ENCODE data around the gene SPIN2B.

SPIN2B gene

GRCh38 chrX:57121816-57122215 lies 468 bp upstream of the SPIN2B start:
- TF ChIP-seq POLR2AphosphoS5 (IDR thresholded peaks at IDR 0.05; ENCODE audit: low read depth, low read length): no peak
- no peak for TF ChIP-seq FOXP2 (optimal IDR thresholded peaks at IDR 0.05; ENCODE audit: borderline replicate concordance, extremely low read depth, extremely low read length, insufficient read depth)
- TF ChIP-seq SIN3A (IDR thresholded peaks at IDR 0.05; ENCODE audit: borderline replicate concordance, insufficient read depth, low read length): no peak
- TF ChIP-seq TAF1 (IDR thresholded peaks at IDR 0.05; ENCODE audit: borderline replicate concordance, insufficient read depth, low read length): no peak
- TF ChIP-seq REST (IDR thresholded peaks at IDR 0.05; ENCODE audit: insufficient read depth in 1 of 2, low read depth in 2 of 2, low read length in 2 of 2): no peak

- TF ChIP-seq TAF1 (IDR thresholded peaks at IDR 0.05; ENCODE audit: borderline replicate concordance, insufficient read depth, low read length) (no peak), FOXP2 (optimal IDR thresholded peaks at IDR 0.05; ENCODE audit: borderline replicate concordance, extremely low read depth, extremely low read length, insufficient read depth) (no peak), SIN3A (IDR thresholded peaks at IDR 0.05; ENCODE audit: borderline replicate concordance, insufficient read depth, low read length) (no peak), POLR2AphosphoS5 (IDR thresholded peaks at IDR 0.05; ENCODE audit: low read depth, low read length) (no peak), REST (IDR thresholded peaks at IDR 0.05; ENCODE audit: insufficient read depth in 1 of 2, low read depth in 2 of 2, low read length in 2 of 2) (no peak)
Measured at GRCh38 chrX:57119416-57119815, 1.9 kb downstream of the SPIN2B start.

- TF ChIP-seq TAF1 (IDR thresholded peaks at IDR 0.05; ENCODE audit: borderline replicate concordance, insufficient read depth, low read length) (no peak), POLR2AphosphoS5 (IDR thresholded peaks at IDR 0.05; ENCODE audit: low read depth, low read length) (no peak), SIN3A (IDR thresholded peaks at IDR 0.05; ENCODE audit: borderline replicate concordance, insufficient read depth, low read length) (no peak), REST (IDR thresholded peaks at IDR 0.05; ENCODE audit: insufficient read depth in 1 of 2, low read depth in 2 of 2, low read length in 2 of 2) (no peak), FOXP2 (optimal IDR thresholded peaks at IDR 0.05; ENCODE audit: borderline replicate concordance, extremely low read depth, extremely low read length, insufficient read depth) (no peak)
Measured at GRCh38 chrX:57104921-57105398, 16.4 kb downstream of the SPIN2B start.

GRCh38 chrX:57104406-57104805 lies 16.9 kb downstream of the SPIN2B start:
- TF ChIP-seq POLR2AphosphoS5 (IDR thresholded peaks at IDR 0.05; ENCODE audit: low read depth, low read length) (no peak), TAF1 (IDR thresholded peaks at IDR 0.05; ENCODE audit: borderline replicate concordance, insufficient read depth, low read length) (no peak), SIN3A (IDR thresholded peaks at IDR 0.05; ENCODE audit: borderline replicate concordance, insufficient read depth, low read length) (no peak)

- TF ChIP-seq TAF1 (IDR thresholded peaks at IDR 0.05; ENCODE audit: borderline replicate concordance, insufficient read depth, low read length): no peak
- no peak for TF ChIP-seq SIN3A (IDR thresholded peaks at IDR 0.05; ENCODE audit: borderline replicate concordance, insufficient read depth, low read length)
- no peak for TF ChIP-seq REST (IDR thresholded peaks at IDR 0.05; ENCODE audit: insufficient read depth in 1 of 2, low read depth in 2 of 2, low read length in 2 of 2)
- no peak for TF ChIP-seq POLR2AphosphoS5 (IDR thresholded peaks at IDR 0.05; ENCODE audit: low read depth, low read length)
- TF ChIP-seq FOXP2 (optimal IDR thresholded peaks at IDR 0.05; ENCODE audit: borderline replicate concordance, extremely low read depth, extremely low read length, insufficient read depth): no peak
Measured at GRCh38 chrX:57103489-57103888, 17.9 kb downstream of the SPIN2B start.

Measured in PFSK-1 (cell line).